Superior temporal gyrus (tissue), 1 donor: ENCODE measurements around the gene DZIP1.
"Not testable (repeated sequence)": the region's sequence is repeated elsewhere in the genome, so short reads cannot be mapped to it uniquely, and the experiment has no call there.

Experiments
- DNase-seq: peaks from one replicate; pipeline ENCODE4 v3.0.0-alpha.2; 2016; ENCODE audit errors: extremely low spot score

The DZIP1 gene

DNA sequence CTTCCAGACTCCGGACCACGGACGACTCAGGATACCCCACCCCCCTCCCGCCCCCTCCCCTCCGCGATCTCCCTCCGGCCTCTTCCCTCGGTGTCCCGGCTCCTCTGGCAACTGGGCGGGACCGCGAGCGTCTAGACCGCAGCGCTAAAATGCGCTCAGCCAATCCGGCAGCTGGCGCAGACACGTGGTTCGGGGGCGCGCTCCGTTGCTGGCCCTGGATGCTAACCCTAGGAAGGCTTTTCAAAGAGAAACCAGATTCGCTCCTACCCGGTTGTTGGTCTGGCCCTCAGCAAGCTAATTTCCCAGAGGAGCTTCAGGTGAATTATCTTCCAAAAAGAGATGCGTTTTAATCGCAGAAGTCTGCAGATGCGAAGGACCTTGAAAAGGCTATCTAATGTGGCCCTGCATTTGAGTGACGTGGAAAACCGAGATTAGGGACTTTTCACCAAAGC, at the start of gene DZIP1:
DZIP1 (minus strand) TSS at position 106 of the 452 bp plus-strand sequence. CDS start 2,677 bp downstream, outside the sequence.
- DNase-seq, result peak; percentile 72

GRCh38 chr13:95690986-95691385, 46.5 kb upstream of the DZIP1 start:
- not testable (repeated sequence) for DNase-seq

DNA sequence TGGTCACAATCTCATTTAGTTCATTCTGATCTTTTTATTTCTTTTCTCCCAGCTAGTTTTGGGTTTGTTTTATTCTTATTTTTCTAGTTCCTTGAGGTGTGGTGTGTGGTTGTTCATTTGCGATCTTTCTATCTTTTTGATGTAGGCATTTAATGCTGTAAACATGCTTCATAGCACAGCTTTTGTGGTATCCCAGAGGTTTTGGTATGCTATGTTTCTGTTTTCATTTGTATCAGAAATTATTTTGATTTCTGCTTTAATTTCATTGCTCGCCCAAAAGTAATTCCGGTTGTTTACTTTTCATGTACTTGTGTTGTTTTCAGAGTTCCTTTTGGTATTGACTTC, 45.0 kb upstream of the DZIP1 start:
- no peak for DNase-seq

- DNase-seq, result not testable (repeated sequence)
Observed at GRCh38 chr13:95684960-95685359, 40.5 kb upstream of the DZIP1 start.

GRCh38 chr13:95684418-95684817, 39.9 kb upstream of the DZIP1 start:
- no peak for DNase-seq

DNA sequence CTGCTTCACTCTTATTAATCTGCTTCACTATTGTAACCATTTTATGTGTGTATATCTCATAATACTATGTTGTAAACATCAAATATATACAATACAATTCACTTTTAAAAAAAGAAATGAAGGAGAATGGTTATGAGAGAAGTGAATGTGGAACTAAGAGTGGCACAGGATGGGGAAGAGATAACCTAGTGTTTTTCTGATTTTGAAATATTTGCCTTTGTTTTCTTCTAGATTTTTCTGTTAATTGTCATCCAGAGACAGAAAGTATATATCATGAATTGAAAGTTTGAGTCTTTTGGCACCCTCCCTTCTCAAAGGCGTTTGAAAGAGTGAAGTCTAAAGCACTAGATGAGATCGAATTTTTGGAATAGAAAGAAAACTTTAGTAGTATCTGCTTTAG, 35.2 kb upstream of the DZIP1 start:
- no peak for DNase-seq

GRCh38 chr13:95678967-95679366, 34.5 kb upstream of the DZIP1 start:
- DNase-seq, result no peak

GRCh38 chr13:95677564-95678266, 33.2 kb upstream of the DZIP1 start:
- peak; percentile 40 for DNase-seq

DNA sequence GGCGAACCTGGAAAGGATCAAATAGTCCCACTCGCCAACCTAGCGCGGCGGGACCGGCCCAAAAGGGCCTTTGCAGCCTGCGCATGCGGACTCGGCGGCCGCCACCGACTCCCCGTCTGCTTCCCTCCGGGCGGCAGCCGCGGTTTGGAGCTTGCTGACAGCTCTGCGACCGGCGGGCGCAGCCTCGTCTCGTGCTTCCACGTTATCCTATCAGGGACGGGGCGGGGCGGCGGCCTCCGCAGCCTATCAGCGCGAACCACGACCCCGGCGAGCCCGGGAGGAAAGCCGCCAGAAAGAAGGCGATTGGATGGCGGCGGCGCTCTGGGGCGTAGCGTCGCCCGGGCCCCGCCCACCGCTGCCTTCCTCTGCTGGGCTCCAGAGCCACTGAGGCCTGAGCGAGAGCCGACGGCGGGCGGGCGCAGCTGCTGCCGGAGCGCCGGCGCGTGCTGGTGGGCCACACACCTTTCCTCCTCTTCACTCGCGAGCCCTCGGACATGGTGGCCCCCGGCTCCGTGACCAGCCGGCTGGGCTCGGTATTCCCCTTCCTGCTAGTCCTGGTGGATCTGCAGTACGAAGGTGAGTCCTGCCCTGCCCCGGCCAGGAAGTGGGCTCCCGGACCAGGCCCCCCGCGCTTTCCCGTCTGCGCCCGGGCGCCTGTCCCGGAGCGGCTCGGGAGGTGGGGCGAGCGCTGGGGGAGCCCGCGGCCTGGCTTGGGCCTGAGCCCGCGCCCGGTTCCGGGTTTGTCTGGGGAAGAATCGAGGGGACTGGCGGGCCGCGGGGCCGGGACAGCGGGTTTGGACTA, 32.5 kb upstream of the DZIP1 start, which contains the start of gene DNAJC3:
DNAJC3 (plus strand) TSS at position 378 of the 802 bp plus-strand sequence; CDS start at position 495, 117 bp downstream.
- peak; percentile 96 for DNase-seq

DNA sequence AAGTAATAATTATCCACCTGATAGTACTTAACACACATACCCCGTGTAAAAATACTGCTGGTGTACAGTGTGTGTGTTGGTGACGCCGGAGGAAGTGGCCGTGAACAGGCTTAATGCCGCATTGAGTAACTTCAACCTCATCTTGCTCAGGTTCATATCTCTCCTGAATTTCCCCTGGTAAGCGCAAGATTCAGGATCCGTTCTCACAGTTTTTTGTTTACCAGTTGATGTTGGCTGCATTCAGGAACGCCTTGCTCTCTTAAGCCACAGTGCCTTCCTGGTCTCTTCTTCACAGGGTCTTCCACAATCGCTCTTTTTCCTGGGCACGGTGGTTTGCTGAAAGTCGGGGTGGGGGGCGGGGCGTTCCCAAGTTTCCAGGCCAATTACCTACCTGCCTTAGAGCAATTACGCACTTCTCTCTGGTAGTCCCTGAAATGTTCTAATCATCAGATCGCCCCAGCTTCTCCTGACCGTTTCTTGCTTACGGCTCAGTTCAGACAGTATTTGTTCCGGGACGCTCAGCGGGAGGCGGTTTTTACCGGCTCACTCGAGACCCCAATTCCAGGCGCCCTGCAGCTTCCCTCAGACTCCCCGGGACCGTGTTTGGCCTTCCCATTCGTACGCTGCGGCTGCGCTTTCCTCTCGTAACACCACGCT, 31.7 kb upstream of the DZIP1 start:
- no peak for DNase-seq

GRCh38 chr13:95671597-95671996, 27.1 kb upstream of the DZIP1 start:
- no peak for DNase-seq

DNA sequence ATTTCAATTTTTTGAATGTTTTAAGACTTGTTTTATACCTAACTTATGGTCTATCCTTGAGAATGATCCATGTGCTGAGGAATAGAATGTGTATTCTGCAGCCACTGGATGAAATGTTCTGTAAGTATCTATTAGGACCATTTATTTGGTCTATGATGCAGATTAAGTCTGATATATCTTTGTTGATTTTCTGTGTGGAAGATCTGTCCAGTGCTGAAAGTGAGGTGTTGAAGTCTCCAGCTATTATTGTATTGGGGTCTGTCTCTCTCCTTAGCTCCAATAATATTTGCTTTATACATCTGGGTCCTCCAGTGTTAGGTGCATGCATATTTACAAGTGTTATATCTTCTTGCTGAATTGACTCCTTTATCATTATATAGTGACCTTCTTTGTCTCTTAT, 22.7 kb upstream of the DZIP1 start:
- DNase-seq, result not testable (repeated sequence)

- peak; percentile 28 for DNase-seq
Observed at GRCh38 chr13:95660981-95661581, 16.6 kb upstream of the DZIP1 start.

DNA sequence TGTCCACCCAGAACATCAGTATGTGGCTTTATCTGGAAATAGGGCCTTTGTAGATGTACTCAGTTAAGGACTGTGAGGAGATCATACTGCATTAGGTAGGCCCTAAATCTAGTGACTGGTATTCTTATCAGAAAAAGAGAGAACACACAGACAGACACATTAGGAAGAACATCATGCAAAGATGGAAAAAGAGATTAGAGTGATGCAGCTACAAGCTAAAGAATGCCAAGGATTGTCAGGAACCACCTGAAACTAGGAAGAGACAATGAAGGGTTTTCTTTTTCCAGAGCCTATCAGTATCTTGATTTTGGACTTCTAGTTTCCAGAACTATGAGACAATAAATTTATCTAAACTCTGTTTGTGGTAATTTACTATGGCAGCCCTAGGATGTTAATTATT, 15.0 kb upstream of the DZIP1 start:
- DNase-seq, result no peak

GRCh38 chr13:95656386-95657015, 12.0 kb upstream of the DZIP1 start:
- no peak for DNase-seq

GRCh38 chr13:95652821-95653220, 8.3 kb upstream of the DZIP1 start:
- DNase-seq, result no peak

DNA sequence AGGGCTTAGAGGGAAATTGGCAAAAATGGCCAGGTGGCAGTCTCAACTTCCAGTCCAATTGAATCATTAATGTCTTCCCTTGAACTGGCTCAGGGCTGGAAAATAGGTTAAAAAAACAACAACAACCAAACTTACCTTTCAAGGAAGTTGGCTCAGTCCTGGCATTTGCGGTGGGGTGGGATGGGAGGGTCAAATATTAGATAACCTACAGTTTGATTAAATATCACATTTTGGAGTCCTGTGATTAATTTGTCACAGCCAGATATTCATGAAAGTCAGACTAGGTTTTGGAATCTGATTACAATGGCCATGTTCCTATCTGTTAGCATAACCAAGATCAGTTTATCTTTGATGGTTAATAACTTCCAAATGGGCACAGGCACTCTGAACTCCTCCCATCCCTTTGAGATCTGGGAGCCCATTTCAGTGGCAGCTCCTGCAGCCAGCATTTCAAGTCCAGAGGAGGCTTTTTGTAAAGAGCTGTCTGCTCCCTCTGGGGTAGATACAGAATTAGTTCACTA, 7.8 kb upstream of the DZIP1 start:
- DNase-seq, result no peak

DNA sequence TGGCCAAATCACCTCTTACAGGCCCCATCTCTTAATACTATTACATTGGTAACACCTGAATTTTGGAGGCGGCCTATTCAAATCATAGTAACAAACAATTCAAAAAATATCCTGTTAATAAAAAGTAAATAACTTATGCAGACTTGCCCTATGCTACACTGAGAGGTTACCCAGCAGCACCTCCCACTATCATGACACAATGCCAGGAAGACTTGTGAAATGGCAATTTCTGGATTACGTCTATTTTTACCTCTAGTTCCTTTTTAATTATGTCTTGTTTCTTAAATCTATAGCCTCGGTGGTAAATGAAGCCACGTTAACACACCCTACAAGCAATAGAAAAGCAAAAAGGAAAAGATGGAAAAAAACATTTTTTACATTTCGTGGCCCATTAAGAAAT, 6.2 kb upstream of the DZIP1 start:
- no peak for DNase-seq

DNA sequence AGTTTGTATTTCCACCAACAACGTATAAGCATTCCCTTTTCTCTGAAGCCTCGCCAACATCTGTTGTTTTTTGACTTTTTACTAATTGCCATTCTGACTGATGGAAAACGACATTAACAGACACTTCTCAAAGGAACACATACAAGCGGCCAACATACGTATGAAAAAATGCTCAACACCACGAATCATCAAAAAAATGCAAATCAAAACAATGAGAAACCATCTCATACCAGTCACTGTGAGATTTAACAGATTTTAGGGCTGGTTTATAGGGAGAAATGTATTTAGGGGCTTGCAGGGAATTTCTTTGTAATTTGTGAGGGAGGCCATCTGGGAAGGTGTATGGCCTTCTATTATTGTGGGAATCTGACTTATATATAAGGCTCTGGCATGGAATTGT, 2.8 kb upstream of the DZIP1 start:
- DNase-seq, result no peak

- DNase-seq, result peak; percentile 13
Observed at GRCh38 chr13:95643936-95644598, 439 bp downstream of the DZIP1 start.

DNA sequence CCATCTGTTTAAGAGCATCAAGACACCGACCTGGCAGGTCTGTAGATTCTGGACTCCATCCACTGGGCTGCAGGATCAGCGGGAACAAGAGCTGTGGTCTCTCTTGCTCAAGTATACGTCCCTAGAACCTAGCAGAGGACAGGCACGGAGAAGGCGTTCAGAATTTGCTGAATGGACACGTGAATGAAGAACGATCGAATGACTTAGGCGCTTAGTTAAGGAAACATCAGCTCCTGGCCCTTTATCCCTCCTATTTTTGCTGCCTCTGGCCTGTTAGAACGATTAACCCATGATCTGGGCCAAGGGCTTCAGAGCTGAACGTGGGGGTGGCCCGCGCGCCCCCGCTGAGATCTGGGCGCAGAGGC, 953 bp downstream of the DZIP1 start:
- DNase-seq, result peak; percentile 57
